Measurements from ENCODE around the gene MAP2K5.
A peak's percentile ranks its signal among the peaks of the same experiment; 100 is the strongest.

The MAP2K5 gene

DNA sequence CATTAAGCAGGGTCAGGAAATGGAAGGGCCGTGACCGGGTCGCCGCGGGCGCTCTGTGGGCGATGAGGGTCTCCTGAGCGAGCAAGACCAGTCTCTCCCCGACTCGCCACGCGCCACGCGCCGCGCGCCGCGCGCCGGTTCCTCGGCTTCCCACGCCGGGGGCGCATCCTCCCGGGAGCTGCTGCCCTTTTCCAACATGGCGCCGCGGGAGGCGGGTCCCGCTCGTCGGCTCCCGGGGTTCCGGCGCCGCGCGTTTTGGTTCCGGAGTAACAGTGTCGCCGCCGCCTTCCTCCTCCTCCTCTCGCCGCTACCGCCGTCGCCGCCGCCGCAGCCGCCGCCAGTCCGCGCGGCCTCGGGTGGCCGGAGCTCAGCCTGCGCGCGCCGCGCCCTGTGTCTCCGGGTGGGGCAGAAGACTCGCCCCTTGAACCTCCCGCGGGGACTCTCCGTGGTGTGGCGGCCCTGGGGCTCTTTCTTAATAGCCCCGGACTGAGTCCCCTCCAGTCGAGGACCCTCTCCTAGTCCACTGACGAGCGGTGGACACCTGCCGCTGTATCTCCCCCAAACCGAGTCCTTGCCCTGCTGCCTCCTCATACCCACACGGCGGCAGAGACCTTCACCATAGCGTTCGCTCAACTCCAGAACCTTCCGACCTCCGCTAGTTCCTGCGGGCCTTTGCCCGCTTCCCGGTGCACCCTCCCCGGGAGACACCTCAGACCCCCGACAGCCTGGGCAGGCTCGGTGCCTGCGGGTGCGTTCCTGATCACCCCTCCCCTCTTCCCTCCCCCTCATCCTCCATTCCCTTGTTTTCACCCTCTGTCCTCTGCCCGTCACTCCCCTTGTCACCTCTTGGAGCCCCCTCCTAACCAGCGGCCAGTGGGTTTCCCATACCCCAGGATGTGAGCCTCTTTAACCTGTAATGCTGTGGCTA lies at the start of gene MAP2K5:
TSS of gene MAP2K5 (plus strand) at position 284 of the 928 bp plus-strand sequence. CDS start at position 917, 633 bp downstream.
- H3K27me3 Mint-ChIP-seq (ENCODE audit: low read depth): peaks cover 3% of the 10 kb centered on the region
- peak within 1 kb of the TSS; percentile 98 to 100 (median 98) for H3K4me3 Mint-ChIP-seq
- TF ChIP-seq CTCF (IDR thresholded peaks at IDR 0.05; ENCODE audit: unreplicated experiment in 3 of 3): no peak
- peaks cover 24% of the 10 kb centered on the region for H3K4me1 Mint-ChIP-seq
- peak within 1 kb of the TSS; percentile 94 to 98 (median 98) for H3K27ac Mint-ChIP-seq
- peaks cover 14% of the 10 kb centered on the region for H3K36me3 Mint-ChIP-seq (ENCODE audit: low read depth)
- H3K9me3 Mint-ChIP-seq: no peaks in the 10 kb centered on the region

DNA sequence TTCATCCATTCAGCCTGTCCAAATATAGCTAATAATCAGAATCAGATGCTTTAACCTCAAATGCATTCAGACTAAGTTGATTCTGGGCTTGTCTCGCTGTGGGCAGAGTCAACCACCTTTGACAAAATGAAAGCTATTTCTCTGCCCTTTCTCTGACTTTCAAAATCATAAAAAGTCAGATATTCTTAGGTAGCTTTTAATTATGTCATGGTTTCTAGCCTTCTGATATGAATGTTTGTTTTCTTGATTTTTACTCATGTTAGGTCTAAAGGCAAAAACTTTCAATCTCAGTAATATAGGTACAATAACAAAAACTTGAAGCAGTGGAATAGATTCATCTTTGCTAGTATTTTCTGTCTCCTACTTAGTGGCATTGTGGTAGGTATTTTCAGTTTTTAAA lies 46.9 kb upstream of the MAP2K5 start:
- H3K27me3 Mint-ChIP-seq (ENCODE audit: low read depth): peaks cover 7% of the 10 kb centered on the region
- H3K9me3 Mint-ChIP-seq: no peaks in the 10 kb centered on the region
- H3K4me3 Mint-ChIP-seq: no peak overlapping the region
- H3K36me3 Mint-ChIP-seq (ENCODE audit: low read depth): peaks cover 8% of the 10 kb centered on the region
- no peak for TF ChIP-seq CTCF (IDR thresholded peaks at IDR 0.05; ENCODE audit: unreplicated experiment in 3 of 3)
- no peaks in the 10 kb centered on the region for H3K4me1 Mint-ChIP-seq
- no peak overlapping the region for H3K27ac Mint-ChIP-seq

- peaks cover 5% of the 10 kb centered on the region for H3K36me3 Mint-ChIP-seq (ENCODE audit: low read depth)
- no peaks in the 10 kb centered on the region for H3K9me3 Mint-ChIP-seq
- H3K27ac Mint-ChIP-seq: no peak overlapping the region
- no peaks in the 10 kb centered on the region for H3K4me1 Mint-ChIP-seq
- peak; percentile 27 to 34 (median 33) for TF ChIP-seq CTCF (IDR thresholded peaks at IDR 0.05; ENCODE audit: unreplicated experiment in 3 of 3)
- no peak overlapping the region for H3K4me3 Mint-ChIP-seq
- no peaks in the 10 kb centered on the region for H3K27me3 Mint-ChIP-seq (ENCODE audit: low read depth)
Measured at GRCh38 chr15:67501177-67501835, 41.2 kb upstream of the MAP2K5 start.

- Mint-ChIP-seq H3K9me3 (no peaks in the 10 kb centered on the region), H3K4me3 (no peak overlapping the region), H3K36me3 (ENCODE audit: low read depth) (peaks cover 3% of the 10 kb centered on the region), H3K27ac (no peak overlapping the region), H3K4me1 (no peaks in the 10 kb centered on the region), H3K27me3 (ENCODE audit: low read depth) (no peaks in the 10 kb centered on the region)
- TF ChIP-seq CTCF (IDR thresholded peaks at IDR 0.05; ENCODE audit: unreplicated experiment in 3 of 3): no peak
Measured at GRCh38 chr15:67501836-67502461, 40.6 kb upstream of the MAP2K5 start.

- Mint-ChIP-seq H3K9me3 (no peaks in the 10 kb centered on the region), H3K4me3 (no peak overlapping the region), H3K36me3 (ENCODE audit: low read depth) (peaks cover 4% of the 10 kb centered on the region), H3K27ac (no peak overlapping the region), H3K4me1 (no peaks in the 10 kb centered on the region), H3K27me3 (ENCODE audit: low read depth) (no peaks in the 10 kb centered on the region)
- TF ChIP-seq CTCF (IDR thresholded peaks at IDR 0.05; ENCODE audit: unreplicated experiment in 3 of 3): no peak
Measured at GRCh38 chr15:67504056-67504455, 38.4 kb upstream of the MAP2K5 start.
